Left ventricle myocardium inferior (tissue), 1 donor: ENCODE results near the gene KRTAP5-11. TPM values are rescaled to one million over a fixed set of nuclear protein-coding genes. Genes with fewer than 3 reads are reported as not detected.
"Not testable (repeated sequence)": the region's sequence is repeated elsewhere in the genome, so short reads cannot be mapped to it uniquely, and the experiment has no call there.

Experiments used
- DNase-seq: peaks from one replicate; pipeline ENCODE4 v3.0.0-alpha.2; 2020
- H3K27ac ChIP-seq: fragments of 200-600 bp; replicated peaks from 2 replicates; pipeline ENCODE4 v1.8.0; 2021
- H3K27me3 ChIP-seq: fragments of 200-600 bp; 2 replicates; pipeline ENCODE4 v1.8.0; 2021; ENCODE audit warnings: low read depth
- H3K36me3 ChIP-seq: fragments of 200-600 bp; 2 replicates; pipeline ENCODE4 v1.8.0; 2021
- H3K4me1 ChIP-seq: fragments of 200-600 bp; 2 replicates; pipeline ENCODE4 v1.8.0; 2021
- H3K4me3 ChIP-seq: fragments of 200-600 bp; 2 replicates; pipeline ENCODE4 v1.8.0; 2021; ENCODE audit warnings: mild to moderate bottlenecking, moderate library complexity
- H3K9me3 ChIP-seq: fragments of 200-600 bp; replicated peaks from 2 replicates; pipeline ENCODE4 v1.8.0; 2021
- intact Hi-C: fragments of 100-400 bp; cut with micrococcal nuclease; formaldehyde crosslinking; loops from one replicate; pipeline ENCODE4 v1.11.0; 2022
- total RNA-seq: library from RNA; stranded (reverse); fragmentation: NEBNext Ultra II Directional; extraction: Animal tissue kit (Norgen Biotek cat#: 25700); gene quantifications from one replicate; pipeline ENCODE4 v1.2.1, GENCODE V29; 2021
- TF ChIP-seq, protein P1 (sequence below): fragments of 200-600 bp; IDR thresholded peaks from 2 replicates; pipeline ENCODE4 v1.8.0; 2021; ENCODE audit warnings: antibody characterized with exemption, mild to moderate bottlenecking, borderline replicate concordance
- donor health status: DM: no; HTN: yes; CAD: no; lungs with severe emphysema.

The KRTAP5-11 gene
- total RNA-seq, 1 donor from 2014 or later = not detected

- H3K4me1 ChIP-seq = peaks cover 9% of the 10 kb centered on the region
- H3K36me3 ChIP-seq = no peaks in the 10 kb centered on the region
- no peak overlapping the region for H3K27ac ChIP-seq
- peaks cover 49% of the 10 kb centered on the region for H3K27me3 ChIP-seq
- intact Hi-C loops = no loop called here
- no peaks in the 10 kb centered on the region for H3K9me3 ChIP-seq
- DNase-seq = no peak
- no peak overlapping the region for H3K4me3 ChIP-seq
- TF ChIP-seq, protein P1, sequence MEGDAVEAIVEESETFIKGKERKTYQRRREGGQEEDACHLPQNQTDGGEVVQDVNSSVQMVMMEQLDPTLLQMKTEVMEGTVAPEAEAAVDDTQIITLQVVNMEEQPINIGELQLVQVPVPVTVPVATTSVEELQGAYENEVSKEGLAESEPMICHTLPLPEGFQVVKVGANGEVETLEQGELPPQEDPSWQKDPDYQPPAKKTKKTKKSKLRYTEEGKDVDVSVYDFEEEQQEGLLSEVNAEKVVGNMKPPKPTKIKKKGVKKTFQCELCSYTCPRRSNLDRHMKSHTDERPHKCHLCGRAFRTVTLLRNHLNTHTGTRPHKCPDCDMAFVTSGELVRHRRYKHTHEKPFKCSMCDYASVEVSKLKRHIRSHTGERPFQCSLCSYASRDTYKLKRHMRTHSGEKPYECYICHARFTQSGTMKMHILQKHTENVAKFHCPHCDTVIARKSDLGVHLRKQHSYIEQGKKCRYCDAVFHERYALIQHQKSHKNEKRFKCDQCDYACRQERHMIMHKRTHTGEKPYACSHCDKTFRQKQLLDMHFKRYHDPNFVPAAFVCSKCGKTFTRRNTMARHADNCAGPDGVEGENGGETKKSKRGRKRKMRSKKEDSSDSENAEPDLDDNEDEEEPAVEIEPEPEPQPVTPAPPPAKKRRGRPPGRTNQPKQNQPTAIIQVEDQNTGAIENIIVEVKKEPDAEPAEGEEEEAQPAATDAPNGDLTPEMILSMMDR = no peak
Observed at GRCh38 chr11:71545405-71545966, 37.2 kb downstream of the KRTAP5-11 start.

DNA sequence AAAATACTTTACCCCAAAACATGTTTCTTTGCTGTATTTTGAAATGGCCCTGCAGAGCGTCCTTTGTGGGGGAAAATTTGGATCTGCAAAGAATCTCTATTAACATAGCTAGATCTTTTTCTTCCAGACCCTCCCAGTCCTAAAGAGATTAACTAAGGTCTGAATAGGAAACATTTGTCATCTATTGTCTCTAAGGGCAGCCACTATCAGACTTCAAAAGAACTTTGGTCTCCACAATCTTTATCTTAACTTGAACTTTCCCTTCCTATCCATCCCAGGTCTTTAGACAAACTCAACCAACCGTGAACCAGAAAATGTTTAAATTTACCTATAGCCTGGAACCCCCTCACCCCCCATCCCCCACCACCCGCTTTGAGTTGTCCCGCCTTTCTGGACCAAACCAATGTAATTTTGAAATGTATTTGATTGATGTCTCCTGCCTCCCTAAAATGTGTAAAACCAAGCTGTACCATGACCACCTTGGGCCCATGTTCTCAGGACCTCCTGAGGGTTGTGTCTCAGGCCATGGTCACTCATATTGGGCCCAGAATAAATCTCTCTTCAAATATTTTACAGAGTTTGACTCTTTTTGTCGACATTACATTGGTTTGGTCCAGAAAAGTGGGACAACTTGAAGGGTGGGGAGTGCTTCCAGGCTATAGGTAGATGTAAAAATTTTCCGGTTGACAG lies 38.0 kb downstream of the KRTAP5-11 start:
- H3K4me1 ChIP-seq = peaks cover 9% of the 10 kb centered on the region
- TF ChIP-seq, protein P1 = no peak
- peaks cover 49% of the 10 kb centered on the region for H3K27me3 ChIP-seq
- intact Hi-C loops = no loop called here
- H3K9me3 ChIP-seq = no peaks in the 10 kb centered on the region
- H3K27ac ChIP-seq = no peak overlapping the region
- no peak overlapping the region for H3K4me3 ChIP-seq
- no peak for DNase-seq
- no peaks in the 10 kb centered on the region for H3K36me3 ChIP-seq

GRCh38 chr11:71543866-71544265 lies 38.8 kb downstream of the KRTAP5-11 start:
- Histone ChIP-seq H3K4me3 (no peak overlapping the region), H3K27ac (no peak overlapping the region), H3K4me1 (peaks cover 9% of the 10 kb centered on the region), H3K27me3 (peaks cover 54% of the 10 kb centered on the region), H3K36me3 (no peaks in the 10 kb centered on the region), H3K9me3 (no peaks in the 10 kb centered on the region)
- TF ChIP-seq, protein P1 = no peak
- intact Hi-C loops = no loop called here
- DNase-seq = no peak

DNA sequence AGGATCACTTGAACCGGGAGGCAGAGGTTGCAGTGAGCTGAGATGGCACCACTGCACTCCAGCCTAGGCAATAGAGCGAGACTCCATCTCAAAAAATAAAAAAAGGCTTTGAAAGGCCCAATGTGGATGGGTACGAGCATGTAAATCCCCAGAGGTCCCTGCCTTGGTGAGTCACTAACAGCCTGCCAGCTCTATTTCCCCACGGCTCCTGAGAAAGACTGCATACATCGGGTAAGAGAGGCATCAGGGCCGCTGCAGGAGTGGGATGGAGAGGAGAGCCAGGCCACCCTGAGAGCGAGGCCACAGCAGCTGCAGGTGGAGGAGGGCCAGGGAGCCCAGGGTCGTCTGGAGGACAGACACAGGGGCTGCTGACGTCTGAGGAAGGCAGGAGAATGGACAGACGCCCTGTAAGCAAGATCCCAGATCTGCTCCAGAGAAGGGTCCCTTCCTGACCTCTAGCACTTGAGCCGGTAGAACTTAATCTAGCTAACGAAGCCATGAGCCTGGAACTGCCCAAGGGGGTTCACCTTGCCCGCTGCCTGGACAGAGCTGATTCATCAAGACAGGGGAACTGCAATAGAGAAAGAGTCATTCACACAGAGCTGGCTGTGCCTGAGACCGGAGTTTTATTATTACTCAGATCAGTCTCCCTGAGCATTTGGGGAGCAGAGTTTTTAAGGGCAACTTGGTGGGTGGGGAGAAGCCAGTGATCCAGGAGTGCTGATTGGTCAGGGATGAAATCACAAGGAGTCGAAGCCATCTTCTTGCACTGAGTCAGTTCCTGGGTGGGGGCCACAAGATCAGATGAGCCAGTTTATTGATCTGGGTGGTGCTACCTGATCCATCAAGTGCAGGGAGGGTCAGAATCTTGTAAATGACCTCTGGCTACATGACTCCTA lies 39.5 kb downstream of the KRTAP5-11 start:
- TF ChIP-seq, protein P1 = no peak
- H3K27ac ChIP-seq = no peak overlapping the region
- H3K27me3 ChIP-seq = peaks cover 50% of the 10 kb centered on the region
- no peaks in the 10 kb centered on the region for H3K36me3 ChIP-seq
- no peak overlapping the region for H3K4me3 ChIP-seq
- peaks cover 6% of the 10 kb centered on the region for H3K4me1 ChIP-seq
- intact Hi-C loops = no loop called here
- DNase-seq = no peak
- no peaks in the 10 kb centered on the region for H3K9me3 ChIP-seq

- no peak for DNase-seq
- Histone ChIP-seq H3K4me1 (no peaks in the 10 kb centered on the region), H3K27me3 (peaks cover 42% of the 10 kb centered on the region), H3K36me3 (no peaks in the 10 kb centered on the region), H3K4me3 (no peak overlapping the region), H3K9me3 (no peaks in the 10 kb centered on the region), H3K27ac (no peak overlapping the region)
- intact Hi-C loops = no loop called here
- TF ChIP-seq, protein P1 = no peak
Observed at GRCh38 chr11:71542382-71542781, 40.3 kb downstream of the KRTAP5-11 start.

DNA sequence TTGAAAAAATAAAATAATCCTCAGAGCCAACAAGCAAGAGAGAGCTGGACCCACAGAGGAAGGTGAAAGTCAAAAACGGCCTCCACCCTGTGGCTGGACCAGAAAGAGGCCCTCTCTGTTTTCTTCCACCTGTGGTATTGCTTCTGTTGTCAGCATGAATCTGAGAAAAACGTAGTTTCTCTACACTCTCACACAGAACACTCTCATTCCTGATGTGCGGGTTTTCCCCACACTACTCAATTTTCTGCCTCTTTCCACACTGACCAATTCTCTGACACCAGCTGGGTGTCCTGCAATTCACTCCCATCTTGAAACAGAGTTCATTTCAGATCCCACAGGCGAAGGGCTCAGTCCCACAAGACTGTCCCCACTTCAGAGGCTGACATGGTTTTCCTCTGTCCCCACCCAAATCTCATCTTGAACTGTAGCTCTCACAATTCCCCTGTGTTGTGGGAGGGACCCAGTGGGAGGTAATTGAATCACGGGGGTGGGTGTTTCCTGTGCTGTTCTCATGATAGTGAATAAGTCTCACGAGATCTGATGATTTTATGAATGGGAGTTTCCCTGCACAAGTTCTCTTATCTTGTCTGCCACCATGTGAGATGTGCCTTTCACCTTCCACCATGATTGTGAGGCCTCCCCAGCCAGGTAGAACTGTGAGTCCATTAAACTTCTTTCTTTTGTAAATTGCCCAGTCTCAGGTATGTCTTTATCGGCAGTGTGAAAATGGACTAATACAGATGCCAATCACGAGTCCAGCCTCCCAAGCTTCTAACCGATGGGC lies 42.0 kb downstream of the KRTAP5-11 start:
- H3K27ac ChIP-seq, H3K4me1 ChIP-seq, H3K4me3 ChIP-seq, H3K9me3 ChIP-seq, DNase-seq, H3K36me3 ChIP-seq, intact Hi-C loops: not testable (repeated sequence)
- H3K27me3 ChIP-seq = peaks cover 27% of the 10 kb centered on the region

GRCh38 chr11:71539971-71540370 lies 42.7 kb downstream of the KRTAP5-11 start:
- peaks cover 27% of the 10 kb centered on the region for H3K27me3 ChIP-seq
- H3K27ac ChIP-seq, H3K4me1 ChIP-seq, H3K4me3 ChIP-seq, DNase-seq, intact Hi-C loops, H3K9me3 ChIP-seq, H3K36me3 ChIP-seq: not testable (repeated sequence)
